ENCODE measurements around the gene N4BP2. TPM values are rescaled to one million over a fixed set of nuclear protein-coding genes. Genes with fewer than 3 reads are reported as not detected.

Gene N4BP2
- total RNA-seq, 4 donors from 2014 or later: 4.5 to 8.3 (median 6.4) TPM

DNA sequence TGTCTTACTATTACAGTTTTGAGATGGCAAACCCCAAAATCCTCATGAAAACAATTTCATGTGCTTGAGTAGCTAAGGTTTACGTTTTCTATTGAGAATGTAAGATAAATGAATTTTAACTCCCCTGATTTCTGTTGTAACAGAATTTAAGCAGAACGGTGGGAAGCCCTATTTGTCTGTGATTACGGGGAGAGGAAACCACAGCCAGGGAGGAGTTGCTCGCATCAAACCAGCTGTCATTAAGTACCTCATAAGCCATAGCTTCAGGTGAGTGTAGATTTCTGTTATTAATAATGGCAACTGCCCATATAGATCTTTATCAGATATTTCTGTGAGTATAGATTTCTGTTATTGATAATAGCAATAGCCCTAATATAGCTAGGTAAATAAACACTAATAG lies 96.0 kb downstream of the N4BP2 start:
- peaks cover 0 to 8% (median 0%) of the 10 kb centered on the region in 4 donors for H3K9me3 ChIP-seq
- H3K27me3 ChIP-seq: no peaks in the 10 kb centered on the region
- WGBS, 2 donors: 84 to 89% methylated on average over 4 of the region's 4 CpGs
- TF ChIP-seq POLR2A (IDR thresholded peaks at IDR 0.05) (no peak), EP300 (IDR thresholded peaks at IDR 0.05) (no peak), CTCF (IDR thresholded peaks at IDR 0.05) (no peak)
- no peak overlapping the region for H3K27ac ChIP-seq
- DNase-seq (ENCODE audit: low spot score in 2 of 2): no peak
- H3K4me1 ChIP-seq: no peaks in the 10 kb centered on the region
- no peak overlapping the region for H3K4me3 ChIP-seq
- H3K36me3 ChIP-seq: peaks cover 0 to 10% (median 0%) of the 10 kb centered on the region in 3 donors

DNA sequence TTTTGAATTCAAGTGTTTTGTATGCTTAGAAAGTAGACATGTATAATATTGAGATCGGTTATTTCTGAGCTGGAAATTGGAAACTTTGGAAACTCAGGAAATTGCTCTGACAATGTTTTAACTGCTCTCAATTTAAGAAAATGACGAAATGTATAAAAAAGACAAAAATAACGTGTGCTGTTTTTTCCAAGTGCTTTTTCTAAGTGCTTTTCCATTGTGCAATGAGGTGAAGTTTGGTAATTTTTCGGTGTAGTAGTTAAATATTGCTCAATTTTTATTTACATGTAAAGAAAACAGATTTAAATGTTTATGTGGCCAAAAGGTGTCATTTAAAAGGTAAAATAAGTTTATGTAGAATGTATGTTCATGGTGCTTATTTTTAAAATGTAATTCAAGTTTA lies 100.8 kb downstream of the N4BP2 start:
- Histone ChIP-seq H3K27me3 (no peaks in the 10 kb centered on the region), H3K9me3 (no peaks in the 10 kb centered on the region), H3K4me3 (no peak overlapping the region), H3K27ac (no peak overlapping the region), H3K36me3 (peaks cover 0 to 17% (median 0%) of the 10 kb centered on the region in 3 donors), H3K4me1 (no peaks in the 10 kb centered on the region)
- 90% methylated on average over 4 of the region's 4 CpGs for WGBS, 2 donors
- no peak for DNase-seq (ENCODE audit: low spot score in 2 of 2)
- TF ChIP-seq EP300 (IDR thresholded peaks at IDR 0.05): no peak
- no peak for TF ChIP-seq POLR2A (IDR thresholded peaks at IDR 0.05)

DNA sequence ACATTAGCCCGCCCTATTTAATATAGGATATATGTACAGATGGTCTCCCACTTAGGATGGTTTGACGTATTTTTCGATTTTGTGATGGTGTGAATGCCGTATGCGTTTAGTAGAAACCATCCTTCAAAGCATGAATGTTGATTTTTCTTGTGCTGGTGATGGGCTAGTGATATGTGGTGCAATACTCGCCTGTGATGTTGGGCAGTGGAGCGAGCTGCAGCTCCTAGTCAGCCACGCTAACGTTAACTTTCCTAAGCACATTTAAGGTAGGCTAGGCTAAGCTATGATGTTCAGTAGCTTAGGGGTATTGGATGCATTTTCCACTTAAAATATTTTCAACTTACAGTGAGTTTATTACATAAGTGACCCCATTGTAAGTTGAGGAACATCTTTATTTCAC lies 103.6 kb downstream of the N4BP2 start:
- no peak for TF ChIP-seq CTCF (IDR thresholded peaks at IDR 0.05)
- TF ChIP-seq POLR2A (IDR thresholded peaks at IDR 0.05): no peak
- TF ChIP-seq EP300 (IDR thresholded peaks at IDR 0.05): no peak
- H3K4me1 ChIP-seq: no peaks in the 10 kb centered on the region
- DNase-seq (ENCODE audit: low spot score in 2 of 2): no peak
- 95 to 96% methylated on average over 9 of the region's 9 CpGs for WGBS, 2 donors
- H3K9me3 ChIP-seq: no peaks in the 10 kb centered on the region
- no peak overlapping the region for H3K27ac ChIP-seq
- no peaks in the 10 kb centered on the region for H3K27me3 ChIP-seq
- no peak overlapping the region for H3K4me3 ChIP-seq
- H3K36me3 ChIP-seq: peaks cover 0 to 22% (median 0%) of the 10 kb centered on the region in 3 donors

GRCh38 chr4:40164459-40164858 lies 107.8 kb downstream of the N4BP2 start:
- no peak overlapping the region for H3K4me3 ChIP-seq
- H3K36me3 ChIP-seq: peaks cover 0 to 27% (median 0%) of the 10 kb centered on the region in 3 donors
- H3K27me3 ChIP-seq: no peaks in the 10 kb centered on the region
- WGBS, 2 donors: 72 to 81% methylated on average over 3 of the region's 3 CpGs
- H3K4me1 ChIP-seq: no peaks in the 10 kb centered on the region
- TF ChIP-seq CTCF (IDR thresholded peaks at IDR 0.05) (no peak), POLR2A (IDR thresholded peaks at IDR 0.05) (no peak), EP300 (IDR thresholded peaks at IDR 0.05) (no peak)
- no peak overlapping the region for H3K27ac ChIP-seq
- H3K9me3 ChIP-seq: peaks cover 0 to 17% (median 6%) of the 10 kb centered on the region in 4 donors
- no peak for DNase-seq (ENCODE audit: low spot score in 2 of 2)

DNA sequence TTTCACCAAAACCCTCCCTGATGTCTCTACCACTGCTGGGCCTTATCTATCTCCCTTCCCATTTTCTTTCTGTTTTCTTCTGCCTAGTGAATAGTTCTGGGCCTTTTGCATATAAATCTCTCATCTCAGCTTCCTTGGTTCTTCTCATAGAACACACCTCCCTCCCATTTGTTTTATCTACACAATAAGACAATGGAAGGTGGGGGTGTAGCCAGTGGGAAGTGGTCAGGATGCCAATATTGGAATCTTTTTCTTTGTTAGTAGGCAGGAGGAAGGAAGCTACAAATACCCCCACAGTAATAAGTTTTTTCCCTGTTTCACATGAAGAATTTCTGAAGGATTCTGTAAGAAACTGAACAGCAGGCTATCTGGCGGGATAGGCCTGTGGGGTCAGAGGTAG lies 109.3 kb downstream of the N4BP2 start:
- no peak for TF ChIP-seq POLR2A (IDR thresholded peaks at IDR 0.05)
- TF ChIP-seq CTCF (IDR thresholded peaks at IDR 0.05): no peak
- TF ChIP-seq EP300 (IDR thresholded peaks at IDR 0.05): no peak

DNA sequence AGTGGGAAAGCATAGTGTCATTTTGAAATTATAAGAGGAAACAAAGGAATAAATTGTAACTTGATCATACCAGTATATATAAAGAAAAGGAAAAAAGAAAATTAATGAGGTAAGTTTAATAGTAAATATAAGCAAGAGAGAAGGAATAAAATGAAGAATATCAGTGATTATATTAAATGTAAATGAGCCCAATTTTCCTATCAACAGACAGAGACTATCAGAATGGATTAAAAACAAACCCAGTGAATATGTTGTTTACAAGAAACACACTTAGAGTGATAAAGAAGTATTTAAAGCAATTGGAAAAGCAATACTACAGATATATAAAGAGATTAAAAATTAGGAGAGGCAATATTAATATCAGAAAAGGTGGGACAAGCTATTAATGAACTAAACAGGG lies 111.4 kb downstream of the N4BP2 start:
- Histone ChIP-seq H3K4me3 (no peak overlapping the region), H3K4me1 (no peaks in the 10 kb centered on the region), H3K27me3 (no peaks in the 10 kb centered on the region), H3K27ac (no peak overlapping the region), H3K9me3 (peaks cover 0 to 17% (median 6%) of the 10 kb centered on the region in 4 donors), H3K36me3 (peaks cover 0 to 12% (median 0%) of the 10 kb centered on the region in 3 donors)
- no peak for TF ChIP-seq EP300 (IDR thresholded peaks at IDR 0.05)
- TF ChIP-seq POLR2A (IDR thresholded peaks at IDR 0.05): no peak
- no peak for TF ChIP-seq CTCF (IDR thresholded peaks at IDR 0.05)
- no peak for DNase-seq (ENCODE audit: low spot score in 2 of 2)

More for the DNA sequence above, 109.3 kb downstream of the N4BP2 start:
- 97 to 100% methylated on average over 1 of the region's 1 CpG for WGBS, 2 donors
- H3K27ac ChIP-seq: no peak overlapping the region
- H3K4me3 ChIP-seq: no peak overlapping the region
- H3K9me3 ChIP-seq: peaks cover 0 to 17% (median 6%) of the 10 kb centered on the region in 4 donors
- H3K4me1 ChIP-seq: no peaks in the 10 kb centered on the region
- H3K27me3 ChIP-seq: no peaks in the 10 kb centered on the region
- no peak for DNase-seq (ENCODE audit: low spot score in 2 of 2)
- H3K36me3 ChIP-seq: peaks cover 0 to 27% (median 0%) of the 10 kb centered on the region in 3 donors

All from tibial nerve (tissue), 4 donors.